HUES64 (cell line): ENCODE data around the gene DHRSX.
"Not testable (repeated sequence)": the region's sequence is repeated elsewhere in the genome, so short reads cannot be mapped to it uniquely, and the experiment has no call there.

Experiments
- H3K27ac ChIP-seq: 2 replicates; pipeline ENCODE4 v1.7.0; 2013; ENCODE audit warnings: low read depth, low read length, inconsistent platforms
- H3K27me3 ChIP-seq: 2 replicates; pipeline ENCODE4 v1.6.1; 2013; ENCODE audit warnings: mild to moderate bottlenecking, low read length; ENCODE audit not compliant: insufficient read depth
- H3K36me3 ChIP-seq: 2 replicates; pipeline ENCODE4 v1.6.1; 2013; ENCODE audit warnings: mild to moderate bottlenecking, low read length; ENCODE audit not compliant: insufficient read depth
- H3K4me1 ChIP-seq: 2 replicates; pipeline ENCODE4 v1.6.1; 2013; ENCODE audit warnings: mild to moderate bottlenecking, low read length, moderate library complexity; ENCODE audit not compliant: insufficient read depth
- H3K4me3 ChIP-seq: 2 replicates; pipeline ENCODE4 v1.5.1; 2013; ENCODE audit warnings: mild to moderate bottlenecking, low read length, moderate library complexity
- H3K9ac ChIP-seq: 2 replicates; pipeline ENCODE4 v1.6.1; 2013; ENCODE audit warnings: mild to moderate bottlenecking, low read depth, low read length
- H3K9me3 ChIP-seq: 2 replicates; pipeline ENCODE4 v1.6.1; 2013; ENCODE audit warnings: low read depth, low read length; ENCODE audit not compliant: insufficient read depth
- WGBS: fragments of 150-250, 120-280 bp; methylation state at CpG from one replicate; pipeline ENCODE4 v1.1.7; 2013; ENCODE audit warnings: missing lambda C conversion rate; 5-methylcytosine and 5-hydroxymethylcytosine counted together

DHRSX gene

DNA sequence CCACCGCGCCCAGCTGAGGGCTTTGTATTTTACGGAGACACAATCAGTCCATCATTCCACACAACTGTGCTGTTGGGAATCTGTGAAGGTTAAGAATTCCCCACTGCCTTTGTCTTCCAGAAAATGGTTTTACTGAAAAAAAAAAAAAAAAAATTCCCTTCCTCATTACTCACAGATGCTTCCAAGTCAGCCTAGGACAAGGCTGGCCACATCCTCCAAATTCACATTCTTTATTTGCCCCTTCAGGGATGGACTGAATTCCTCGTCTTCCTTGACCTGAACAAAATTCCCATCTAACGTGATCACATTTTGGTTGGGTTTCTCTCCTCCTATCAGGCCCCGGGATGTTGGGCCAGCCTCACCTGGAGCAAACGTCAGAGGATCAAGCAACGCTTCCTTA lies 130.3 kb downstream of the DHRSX start:
- 91% methylated on average over 8 of the region's 8 CpGs for WGBS
- H3K27ac ChIP-seq, result no peak overlapping the region
- peaks cover 5% of the 10 kb centered on the region; the same call in 1 of the 2 replicates for H3K36me3 ChIP-seq
- H3K9ac ChIP-seq, result no peak overlapping the region
- H3K9me3 ChIP-seq, result no peaks in the 10 kb centered on the region
- no peak overlapping the region for H3K4me3 ChIP-seq
- H3K4me1 ChIP-seq, result no peaks in the 10 kb centered on the region
- no peaks in the 10 kb centered on the region for H3K27me3 ChIP-seq

- no peak overlapping the region for H3K27ac ChIP-seq
- H3K9ac ChIP-seq, result no peak overlapping the region
- no peaks in the 10 kb centered on the region for H3K9me3 ChIP-seq
- no peaks in the 10 kb centered on the region for H3K4me1 ChIP-seq
- 88% methylated on average over 5 of the region's 5 CpGs for WGBS
- no peaks in the 10 kb centered on the region for H3K36me3 ChIP-seq
- H3K4me3 ChIP-seq, result no peak overlapping the region
- H3K27me3 ChIP-seq, result no peaks in the 10 kb centered on the region
Measured at GRCh38 chrX:2369206-2369605, 131.6 kb downstream of the DHRSX start.

DNA sequence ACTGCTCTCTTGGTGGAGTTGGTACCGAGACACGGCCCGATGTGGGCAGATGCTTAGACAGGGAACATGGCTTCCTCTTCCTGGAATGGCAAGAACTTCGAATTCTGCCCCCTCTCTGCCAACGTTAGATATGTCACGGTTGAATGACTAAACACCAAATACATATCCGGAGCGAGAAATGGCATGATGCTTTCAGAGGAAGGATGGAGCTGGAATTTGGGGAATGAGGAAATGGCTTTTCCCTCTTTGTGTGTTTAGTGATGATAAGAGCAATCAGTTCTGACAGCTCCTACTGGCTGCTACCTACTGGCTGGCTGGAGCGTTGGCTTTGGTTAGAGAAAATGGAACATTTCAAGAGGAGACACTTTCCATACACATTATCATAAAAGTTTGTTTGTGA lies 140.0 kb downstream of the DHRSX start:
- peaks cover 4% of the 10 kb centered on the region; the same call in 1 of the 2 replicates for H3K9me3 ChIP-seq
- H3K36me3 ChIP-seq, result no peaks in the 10 kb centered on the region; the same call in 1 of the 2 replicates
- H3K27me3 ChIP-seq, result no peaks in the 10 kb centered on the region
- H3K27ac ChIP-seq, result no peak overlapping the region
- 90% methylated on average over 8 of the region's 9 CpGs for WGBS
- no peak overlapping the region for H3K9ac ChIP-seq
- no peak overlapping the region for H3K4me3 ChIP-seq
- peaks cover 5% of the 10 kb centered on the region; the same call in 1 of the 2 replicates for H3K4me1 ChIP-seq

DNA sequence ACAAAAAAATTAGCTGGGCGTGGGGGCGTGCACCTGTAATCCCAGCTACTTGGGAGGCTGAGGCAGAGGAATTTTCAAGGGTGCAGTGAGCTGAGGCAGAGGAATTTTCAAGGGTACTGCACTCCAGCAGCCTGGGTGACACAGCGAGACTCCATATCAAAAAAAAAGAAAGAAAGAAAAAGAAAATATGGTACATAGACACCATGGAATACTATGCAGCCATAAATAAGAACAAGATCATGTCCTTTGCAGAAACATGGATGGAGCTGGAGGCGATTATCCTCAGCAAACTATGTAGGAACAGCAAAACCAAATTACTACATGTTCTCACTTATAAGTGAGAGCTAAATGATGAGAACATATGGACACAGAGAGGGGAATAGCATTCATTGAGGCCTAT lies 141.3 kb downstream of the DHRSX start:
- 100% methylated on average over 2 of the region's 4 CpGs for WGBS
- H3K36me3 ChIP-seq, result not testable (repeated sequence)

DNA sequence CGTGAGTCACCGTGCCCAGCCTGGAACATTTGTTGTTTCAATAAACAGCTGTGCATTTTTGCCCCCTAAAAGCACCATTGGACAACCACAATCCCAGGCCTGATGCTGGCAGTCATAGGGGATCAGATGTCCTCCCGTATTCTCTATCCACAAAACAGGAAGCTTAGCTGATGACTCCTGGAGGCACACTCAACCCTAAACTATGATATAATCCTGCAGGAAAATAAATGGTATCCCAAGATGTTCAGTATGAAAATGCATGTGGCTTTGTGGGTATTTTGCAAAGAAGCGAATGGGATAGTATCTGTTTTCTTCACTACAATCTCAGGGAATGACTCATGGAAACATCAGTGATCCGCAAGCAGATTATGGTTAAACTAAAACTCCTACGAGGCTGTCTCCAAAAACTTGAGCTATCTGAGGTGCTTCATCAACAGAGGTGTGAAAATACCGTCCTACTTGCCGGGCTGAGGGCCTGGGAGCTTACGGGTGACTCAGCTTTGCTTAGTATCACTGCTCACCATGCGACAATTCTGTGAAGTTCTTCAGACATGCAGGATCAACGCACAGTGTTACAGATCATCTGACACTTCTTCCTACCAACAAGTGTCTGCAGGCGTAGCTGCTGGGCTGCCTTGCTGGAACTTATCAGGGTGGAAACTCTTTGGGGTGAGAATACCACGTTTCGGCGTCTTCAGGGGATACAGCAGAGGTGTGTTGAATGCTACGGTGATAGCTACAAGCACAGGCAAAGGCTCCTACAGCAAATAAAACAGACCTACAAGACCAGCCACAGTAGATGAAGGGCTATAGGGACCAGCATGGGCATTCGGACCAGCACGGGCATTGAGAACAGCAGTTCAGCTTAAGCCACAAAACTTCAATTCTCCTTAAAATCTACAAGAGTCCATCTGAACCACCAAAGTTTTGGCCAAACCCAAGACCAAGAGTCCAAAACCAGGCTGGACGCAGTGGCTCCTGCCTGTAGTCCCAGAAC lies 148.5 kb downstream of the DHRSX start:
- Histone ChIP-seq H3K4me1 (peaks cover 4% of the 10 kb centered on the region; the same call in 1 of the 2 replicates), H3K27ac (no peak overlapping the region), H3K36me3 (no peaks in the 10 kb centered on the region), H3K9ac (no peak overlapping the region), H3K9me3 (no peaks in the 10 kb centered on the region), H3K27me3 (no peaks in the 10 kb centered on the region), H3K4me3 (no peak overlapping the region)
- WGBS, result 89% methylated on average over 19 of the region's 19 CpGs

More for the DNA sequence above, 141.3 kb downstream of the DHRSX start:
- H3K27me3 ChIP-seq, H3K4me1 ChIP-seq, H3K27ac ChIP-seq, H3K4me3 ChIP-seq, H3K9ac ChIP-seq, H3K9me3 ChIP-seq: not testable (repeated sequence)

GRCh38 chrX:2351321-2351720 lies 149.5 kb downstream of the DHRSX start:
- no peaks in the 10 kb centered on the region for H3K9me3 ChIP-seq
- H3K27me3 ChIP-seq, result no peaks in the 10 kb centered on the region
- H3K9ac ChIP-seq, result no peak overlapping the region
- no peak overlapping the region for H3K27ac ChIP-seq
- H3K4me1 ChIP-seq, result peaks cover 4% of the 10 kb centered on the region; the same call in 1 of the 2 replicates
- no peak overlapping the region for H3K4me3 ChIP-seq
- no peaks in the 10 kb centered on the region for H3K36me3 ChIP-seq

DNA sequence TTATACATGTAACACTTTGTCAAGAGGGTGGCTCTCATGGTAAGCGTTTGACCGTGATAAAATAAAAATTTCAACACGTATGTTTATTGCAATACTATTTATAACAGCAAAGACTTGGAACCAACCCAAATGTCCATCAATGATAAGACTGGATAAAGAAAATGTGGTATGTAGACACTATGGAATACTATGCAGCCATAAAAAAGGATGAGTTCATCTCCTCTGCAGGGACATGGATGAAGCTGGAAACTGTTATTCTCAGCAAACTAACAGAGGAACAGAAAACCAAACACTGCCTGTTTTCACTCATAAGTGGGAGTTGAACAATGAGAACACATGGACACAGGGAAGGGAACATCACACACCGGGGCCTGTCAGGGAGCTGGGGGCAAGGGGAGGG lies 150.1 kb downstream of the DHRSX start:
- not testable (repeated sequence) for H3K27ac ChIP-seq

DNA sequence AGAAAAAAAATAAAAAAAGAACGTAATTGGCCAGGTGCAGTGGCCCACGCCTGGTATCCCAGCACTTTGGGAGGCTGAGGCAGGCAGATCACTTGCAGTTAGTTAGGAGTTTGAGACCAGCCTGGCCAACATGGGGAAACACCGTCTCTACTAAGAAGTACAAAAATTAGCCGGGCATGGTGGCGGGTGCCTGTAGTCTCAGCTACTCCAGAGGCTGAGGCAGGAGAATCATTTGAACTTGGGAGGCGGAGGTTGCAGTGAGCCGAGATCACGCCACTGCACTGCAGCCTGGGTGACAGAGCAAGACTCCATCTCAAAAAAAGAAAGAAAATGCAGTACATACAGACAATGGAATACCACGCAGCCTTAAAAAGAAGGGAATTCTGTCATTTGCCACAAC lies 150.7 kb downstream of the DHRSX start:
- H3K4me1 ChIP-seq, H3K27ac ChIP-seq, H3K9me3 ChIP-seq, H3K4me3 ChIP-seq, H3K9ac ChIP-seq, H3K27me3 ChIP-seq, H3K36me3 ChIP-seq: not testable (repeated sequence)
- 95% methylated on average over 9 of the region's 9 CpGs for WGBS

More for the DNA sequence above, 150.1 kb downstream of the DHRSX start:
- not testable (repeated sequence) for H3K4me3 ChIP-seq, H3K9me3 ChIP-seq, H3K9ac ChIP-seq, H3K36me3 ChIP-seq, H3K4me1 ChIP-seq, H3K27me3 ChIP-seq
- WGBS, result 92% methylated on average over 3 of the region's 4 CpGs

DNA sequence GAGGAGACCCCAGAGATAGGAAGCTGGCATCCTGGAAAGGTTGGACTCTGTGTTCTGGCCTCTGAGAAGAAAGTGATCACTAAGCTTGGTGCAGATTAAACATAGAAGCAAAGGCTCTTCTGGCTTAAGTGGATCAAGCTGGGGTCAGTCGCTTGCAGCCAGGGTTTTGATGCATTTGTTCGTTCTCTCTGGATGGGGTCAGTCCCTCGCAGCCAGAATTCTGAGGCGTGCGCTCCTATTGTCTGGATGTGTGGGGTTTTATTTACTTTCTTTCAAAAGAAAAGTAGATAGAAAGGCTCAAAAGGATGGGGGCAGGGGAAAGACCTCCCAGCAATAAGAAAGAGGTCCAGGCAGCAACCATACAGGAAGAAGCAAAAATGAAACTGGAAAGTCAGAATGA lies 152.6 kb downstream of the DHRSX start:
- Histone ChIP-seq H3K9me3 (no peaks in the 10 kb centered on the region), H3K27me3 (no peaks in the 10 kb centered on the region), H3K4me3 (no peak overlapping the region), H3K4me1 (peaks cover 4% of the 10 kb centered on the region; the same call in 1 of the 2 replicates), H3K27ac (no peak overlapping the region), H3K9ac (no peak overlapping the region), H3K36me3 (peaks cover 3% of the 10 kb centered on the region; the same call in 1 of the 2 replicates)
- WGBS, result 82% methylated on average over 5 of the region's 5 CpGs

GRCh38 chrX:2346158-2346557 lies 154.6 kb downstream of the DHRSX start:
- Histone ChIP-seq H3K27ac (no peak overlapping the region), H3K4me1 (peaks cover 4% of the 10 kb centered on the region; the same call in 1 of the 2 replicates), H3K36me3 (peaks cover 3% of the 10 kb centered on the region; the same call in 1 of the 2 replicates), H3K9me3 (no peaks in the 10 kb centered on the region), H3K9ac (no peak overlapping the region), H3K4me3 (no peak overlapping the region), H3K27me3 (no peaks in the 10 kb centered on the region)
- WGBS, result 80% methylated on average over 7 of the region's 7 CpGs

- peaks cover 3% of the 10 kb centered on the region; the same call in 1 of the 2 replicates for H3K36me3 ChIP-seq
- WGBS, result 95% methylated on average over 4 of the region's 4 CpGs
- H3K9ac ChIP-seq, result no peak overlapping the region
- H3K27ac ChIP-seq, result no peak overlapping the region
- no peaks in the 10 kb centered on the region for H3K27me3 ChIP-seq
- H3K9me3 ChIP-seq, result no peaks in the 10 kb centered on the region
- H3K4me1 ChIP-seq, result peaks cover 4% of the 10 kb centered on the region; the same call in 1 of the 2 replicates
- no peak overlapping the region for H3K4me3 ChIP-seq
Measured at GRCh38 chrX:2345562-2345961, 155.2 kb downstream of the DHRSX start.
